Left ventricle myocardium inferior (tissue), 1 donor: Measurements from ENCODE around the gene LINC00305. TPM values are rescaled to one million over a fixed set of nuclear protein-coding genes. Genes with fewer than 3 reads are reported as not detected.

ENCODE experiments used
- DNase-seq: peaks from one replicate; pipeline ENCODE4 v3.0.0-alpha.2; 2020
- H3K27ac ChIP-seq: fragments of 200-600 bp; replicated peaks from 2 replicates; pipeline ENCODE4 v1.8.0; 2021
- H3K27me3 ChIP-seq: fragments of 200-600 bp; 2 replicates; pipeline ENCODE4 v1.8.0; 2021; ENCODE audit warnings: low read depth
- H3K36me3 ChIP-seq: fragments of 200-600 bp; 2 replicates; pipeline ENCODE4 v1.8.0; 2021
- H3K4me1 ChIP-seq: fragments of 200-600 bp; 2 replicates; pipeline ENCODE4 v1.8.0; 2021
- H3K4me3 ChIP-seq: fragments of 200-600 bp; 2 replicates; pipeline ENCODE4 v1.8.0; 2021; ENCODE audit warnings: mild to moderate bottlenecking, moderate library complexity
- H3K9me3 ChIP-seq: fragments of 200-600 bp; replicated peaks from 2 replicates; pipeline ENCODE4 v1.8.0; 2021
- CTCF ChIP-seq: fragments of 200-600 bp; IDR thresholded peaks from 2 replicates; pipeline ENCODE4 v1.8.0; 2021; ENCODE audit warnings: antibody characterized with exemption, mild to moderate bottlenecking, borderline replicate concordance
- intact Hi-C: fragments of 100-400 bp; cut with micrococcal nuclease; formaldehyde crosslinking; loops from one replicate; pipeline ENCODE4 v1.11.0; 2022
- total RNA-seq: library from RNA; stranded (reverse); fragmentation: NEBNext Ultra II Directional; extraction: Animal tissue kit (Norgen Biotek cat#: 25700); gene quantifications from one replicate; pipeline ENCODE4 v1.2.1, GENCODE V29; 2021
- donor health status: DM: no; HTN: yes; CAD: no; lungs with severe emphysema.

The LINC00305 gene
- total RNA-seq, 1 donor from 2014 or later = not detected

GRCh38 chr18:64042728-64043358, 106.0 kb downstream of the LINC00305 start:
- no peak for DNase-seq
- TF ChIP-seq CTCF = no peak
- H3K4me1 ChIP-seq = no peaks in the 10 kb centered on the region
- peaks cover 17% of the 10 kb centered on the region for H3K9me3 ChIP-seq
- no peak overlapping the region for H3K4me3 ChIP-seq
- no peaks in the 10 kb centered on the region for H3K27me3 ChIP-seq
- intact Hi-C loops = no loop called here
- no peaks in the 10 kb centered on the region for H3K36me3 ChIP-seq
- no peak overlapping the region for H3K27ac ChIP-seq

GRCh38 chr18:64037812-64038414, 111.0 kb downstream of the LINC00305 start:
- no peak overlapping the region for H3K4me3 ChIP-seq
- no peaks in the 10 kb centered on the region for H3K36me3 ChIP-seq
- TF ChIP-seq CTCF = peak; percentile 64
- peaks cover 9% of the 10 kb centered on the region for H3K9me3 ChIP-seq
- H3K27ac ChIP-seq = no peak overlapping the region
- intact Hi-C loops = no loop called here
- no peak for DNase-seq
- H3K4me1 ChIP-seq = no peaks in the 10 kb centered on the region
- no peaks in the 10 kb centered on the region for H3K27me3 ChIP-seq

- peaks cover 11% of the 10 kb centered on the region for H3K4me1 ChIP-seq
- H3K27ac ChIP-seq = no peak overlapping the region
- intact Hi-C loops = no loop called here
- no peak for TF ChIP-seq CTCF
- no peak for DNase-seq
- H3K27me3 ChIP-seq = no peaks in the 10 kb centered on the region
- H3K9me3 ChIP-seq = no peaks in the 10 kb centered on the region
- H3K36me3 ChIP-seq = no peaks in the 10 kb centered on the region
- H3K4me3 ChIP-seq = no peak overlapping the region
Measured at GRCh38 chr18:64032312-64032711, 116.6 kb downstream of the LINC00305 start.

- intact Hi-C loops = no loop called here
- Histone ChIP-seq H3K27ac (no peak overlapping the region), H3K4me3 (no peak overlapping the region), H3K27me3 (no peaks in the 10 kb centered on the region), H3K4me1 (peaks cover 11% of the 10 kb centered on the region), H3K36me3 (no peaks in the 10 kb centered on the region), H3K9me3 (no peaks in the 10 kb centered on the region)
- DNase-seq = no peak
- TF ChIP-seq CTCF = no peak
Measured at GRCh38 chr18:64031411-64031810, 117.5 kb downstream of the LINC00305 start.

Other genes with a start within 250 kb of the LINC00305 start
- gene SERPINB10, start 241.1 kb downstream of the LINC00305 start, total RNA-seq = not detected
- gene HMSD, start 199.8 kb downstream of the LINC00305 start, total RNA-seq = not detected
- 2.3 TPM for gene SERPINB8, start 179.0 kb downstream of the LINC00305 start, total RNA-seq